Left lung (tissue), 10 donors: ENCODE results near the gene XIRP1. TPM values are rescaled to one million over a fixed set of nuclear protein-coding genes. Genes with fewer than 3 reads are reported as not detected.

Experiments used
- ATAC-seq: fragments of 200-7000 bp; cut with Tn5 transposase; one replicate; pipeline ENCODE4 v1.9.1; 2020; ENCODE audit warnings: moderate library complexity
- DNase-seq, 4 donors: peaks; one replicate each; pipeline ENCODE4 v3.0.0-alpha.2; 2013 to 2020
- H3K27ac ChIP-seq, 2 donors: fragments of 200-600 bp; sonication (generic) in 1 of 2; one replicate each; pipeline versions ENCODE4 v1.5.0 to v1.8.0; 2020 to 2021
- H3K27me3 ChIP-seq, 2 donors: fragments of 200-600 bp; sonication (generic) in 1 of 2; one replicate each; pipeline versions ENCODE4 v1.5.0 to v1.8.0; 2020 to 2021
- H3K36me3 ChIP-seq, 2 donors: fragments of 200-600 bp; sonication (generic) in 1 of 2; one replicate each; pipeline versions ENCODE4 v1.5.0 to v1.8.0; 2020 to 2021
- H3K4me1 ChIP-seq, 2 donors: fragments of 200-600 bp; one replicate each; pipeline ENCODE4 v1.8.0; 2021
- H3K4me3 ChIP-seq, 2 donors: fragments of 200-600 bp; sonication (generic) in 1 of 2; one replicate each; pipeline versions ENCODE4 v1.5.0 to v1.8.0; 2020 to 2021; ENCODE audit warnings: mild to moderate bottlenecking in 1 of 2
- H3K9me3 ChIP-seq, 2 donors: fragments of 200-600 bp; sonication (generic) in 1 of 2; one replicate each; pipeline versions ENCODE4 v1.5.0 to v1.8.0; 2020 to 2021
- CTCF ChIP-seq, 2 donors: fragments of 200-600 bp; sonication (generic) in 1 of 2; IDR thresholded peaks; one replicate each; pipeline versions ENCODE4 v1.5.0 to v1.8.0; 2021; ENCODE audit warnings: antibody characterized with exemption in 2 of 2
- intact Hi-C, 2 donors: fragments of 100-400 bp; cut with DNase I; formaldehyde crosslinking; loops; one replicate each; pipeline versions ENCODE4 v1.11.2 to v1.14.2; 2022
- polyA plus RNA-seq, 6 donors: library from polyadenylated mRNA; unstranded; fragments of 120-200 nt; gene quantifications; one replicate each; pipeline ENCODE4 v1.2.1, GENCODE V29; 2013; ENCODE audit not compliant: insufficient read length in 6 of 6
- total RNA-seq, 2 donors: library from RNA; stranded (reverse); fragmentation: NEBNext Ultra II Directional; extraction: Animal tissue kit (Norgen Biotek cat#: 25700); gene quantifications; one replicate each; pipeline ENCODE4 v1.2.1, GENCODE V29; 2021
- donor health status: DM: no; HTN: yes; CAD: no.
- donor health status: DM: no; HTN: no; CAD: no.

Gene XIRP1
- total and polyA plus RNA-seq, 8 donors = 0.03 to 0.18 (median 0.07) TPM

GRCh38 chr3:39186692-39187151, 5.7 kb downstream of the XIRP1 start:
- TF ChIP-seq CTCF (IDR thresholded peaks at IDR 0.05) = no peak
- Histone ChIP-seq H3K9me3 (no peaks in the 10 kb centered on the region), H3K4me1 (peaks cover 0 to 20% of the 10 kb centered on the region in 2 donors), H3K27me3 (no peaks in the 10 kb centered on the region), H3K36me3 (no peaks in the 10 kb centered on the region), H3K4me3 (no peak overlapping the region), H3K27ac (no peak overlapping the region)
- ATAC-seq (no peak), DNase-seq (no peak)
- intact Hi-C loops = no loop called here

GRCh38 chr3:39185959-39186691, 6.3 kb downstream of the XIRP1 start:
- peaks cover 0 to 26% of the 10 kb centered on the region in 2 donors for H3K4me1 ChIP-seq
- TF ChIP-seq CTCF (IDR thresholded peaks at IDR 0.05) = no peak
- H3K4me3 ChIP-seq = no peak overlapping the region
- H3K27me3 ChIP-seq = no peaks in the 10 kb centered on the region
- H3K36me3 ChIP-seq = no peaks in the 10 kb centered on the region
- intact Hi-C loops = no loop called here
- ATAC-seq (no peak), DNase-seq (no peak)
- no peak overlapping the region for H3K27ac ChIP-seq
- H3K9me3 ChIP-seq = no peaks in the 10 kb centered on the region

GRCh38 chr3:39185326-39185958, 7.0 kb downstream of the XIRP1 start:
- Histone ChIP-seq H3K9me3 (no peaks in the 10 kb centered on the region), H3K4me1 (peaks cover 1 to 33% of the 10 kb centered on the region in 2 donors), H3K4me3 (no peak overlapping the region), H3K27me3 (no peaks in the 10 kb centered on the region), H3K27ac (no peak overlapping the region), H3K36me3 (no peaks in the 10 kb centered on the region)
- no peak for TF ChIP-seq CTCF (IDR thresholded peaks at IDR 0.05)
- DNase-seq = no peak
- intact Hi-C loops = no loop called here
- no peak for ATAC-seq

- H3K9me3 ChIP-seq = no peaks in the 10 kb centered on the region
- H3K4me1 ChIP-seq = peaks cover 6 to 33% of the 10 kb centered on the region in 2 donors
- H3K27me3 ChIP-seq = no peaks in the 10 kb centered on the region
- DNase-seq (no peak), ATAC-seq (no peak)
- intact Hi-C loops = loop anchor here in 1 of 2 donors (5.0 kb wide), 1 partner anchor 38 kb away; no protein-coding TSS in a partner anchor
- H3K4me3 ChIP-seq = no peak overlapping the region
- TF ChIP-seq CTCF (IDR thresholded peaks at IDR 0.05) = no peak
- no peaks in the 10 kb centered on the region for H3K36me3 ChIP-seq
- H3K27ac ChIP-seq = no peak overlapping the region
Measured at GRCh38 chr3:39184968-39185285, 7.5 kb downstream of the XIRP1 start.
